ENCODE measurements around the gene ACSF2.

The ACSF2 gene

DNA sequence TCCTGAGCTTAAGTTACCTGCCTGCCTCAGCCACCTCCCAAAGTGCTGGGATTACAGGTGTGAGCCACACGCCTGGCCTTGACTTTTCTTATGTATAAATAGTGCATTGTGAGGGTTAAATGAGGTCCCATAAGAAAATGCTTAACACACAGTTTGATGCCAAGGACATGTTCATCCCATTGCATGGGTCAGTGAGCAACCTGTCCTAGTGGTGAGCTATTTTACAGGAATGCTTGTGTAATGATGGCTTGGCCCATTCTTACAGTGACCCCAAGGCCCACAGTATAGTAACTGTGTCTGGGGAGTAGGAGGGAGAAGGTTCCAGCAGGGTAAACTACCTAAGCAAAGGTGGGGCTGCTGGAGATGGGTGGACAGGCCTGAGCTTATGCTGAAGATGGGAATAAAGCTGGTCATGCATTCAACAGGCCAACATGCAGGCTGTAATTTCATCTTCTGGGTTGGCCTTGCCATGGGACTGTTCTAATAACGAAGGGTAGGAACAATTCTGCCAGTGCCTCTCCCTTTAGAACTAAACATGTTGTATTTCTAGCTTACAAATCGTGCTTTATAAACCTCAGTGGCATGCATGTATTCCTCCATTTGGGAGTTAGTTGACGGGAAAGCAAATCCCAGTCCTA is 6.2 kb downstream of the ACSF2 start:
- H3K27ac ChIP-seq, result no peak overlapping the region
- DNase-seq (ENCODE audit: low spot score), result no peak
- H3K4me3 ChIP-seq, result no peak overlapping the region
- TF ChIP-seq CTCF (IDR thresholded peaks at IDR 0.05), result no peak

GRCh38 chr17:50437409-50437808 is 11.4 kb downstream of the ACSF2 start:
- no peak for TF ChIP-seq CTCF (IDR thresholded peaks at IDR 0.05)
- H3K4me3 ChIP-seq, result no peak overlapping the region
- no peak for DNase-seq (ENCODE audit: low spot score)
- H3K27ac ChIP-seq, result no peak overlapping the region

DNA sequence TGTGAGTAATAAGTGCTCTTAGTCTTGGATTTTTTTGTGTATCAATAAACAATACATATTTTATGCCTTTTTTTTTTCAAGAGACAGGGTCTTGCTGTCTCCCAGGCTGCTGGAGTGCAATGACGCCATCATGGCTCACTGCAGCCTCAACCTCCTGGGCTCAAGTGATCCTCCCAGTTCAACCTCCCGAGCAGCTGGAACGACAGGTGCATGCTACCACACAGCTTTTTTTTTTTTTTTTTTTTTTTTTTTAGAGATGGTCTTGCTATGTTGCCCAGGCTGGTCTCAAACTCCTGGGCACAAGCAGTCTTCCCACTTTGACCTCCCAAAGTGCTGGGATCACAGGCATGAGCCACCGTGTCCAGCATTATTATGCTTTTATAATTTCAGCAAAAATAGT is 13.0 kb downstream of the ACSF2 start:
- H3K27ac ChIP-seq, result no peak overlapping the region
- no peak overlapping the region for H3K4me3 ChIP-seq
- no peak for DNase-seq (ENCODE audit: low spot score)
- no peak for TF ChIP-seq CTCF (IDR thresholded peaks at IDR 0.05)

GRCh38 chr17:50440172-50440837 is 14.3 kb downstream of the ACSF2 start:
- no peak for DNase-seq (ENCODE audit: low spot score)
- no peak overlapping the region for H3K4me3 ChIP-seq
- no peak overlapping the region for H3K27ac ChIP-seq
- TF ChIP-seq CTCF (IDR thresholded peaks at IDR 0.05), result no peak

- TF ChIP-seq CTCF (IDR thresholded peaks at IDR 0.05), result no peak
- Histone ChIP-seq H3K27ac (no peak overlapping the region), H3K4me3 (no peak overlapping the region)
- no peak for DNase-seq (ENCODE audit: low spot score)
Observed at GRCh38 chr17:50440838-50441829, 15.1 kb downstream of the ACSF2 start.

DNA sequence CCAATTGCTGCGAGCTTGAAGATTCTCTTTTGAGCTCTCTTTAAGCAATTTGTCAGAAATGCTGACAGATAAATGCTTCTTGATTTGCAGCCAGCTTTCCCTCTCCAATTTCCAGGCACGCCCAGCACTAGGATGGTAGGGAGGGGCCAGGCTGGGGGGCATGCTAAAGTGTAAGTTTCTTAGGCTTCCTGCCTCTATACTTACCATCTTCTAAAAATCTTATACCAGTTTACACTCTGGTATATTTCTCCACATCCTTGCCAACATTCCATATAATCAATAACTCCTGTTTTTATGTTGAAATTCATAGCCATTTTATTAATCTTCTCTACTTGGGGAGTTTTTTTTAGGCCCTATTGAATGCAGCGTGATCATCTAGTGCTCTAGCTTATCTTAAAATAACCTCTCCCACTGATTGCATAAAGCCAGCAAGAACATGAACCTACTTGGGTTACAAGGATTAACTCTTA is 17.5 kb downstream of the ACSF2 start:
- TF ChIP-seq CTCF (IDR thresholded peaks at IDR 0.05), result no peak
- no peak overlapping the region for H3K27ac ChIP-seq
- no peak overlapping the region for H3K4me3 ChIP-seq
- no peak for DNase-seq (ENCODE audit: low spot score)

Data from coronary artery (tissue), 2 donors.